Measurements from ENCODE around the gene CEP85. TPM values are rescaled to one million over a fixed set of nuclear protein-coding genes. Genes with fewer than 3 reads are reported as not detected.

Gene CEP85
- total and polyA plus RNA-seq, 9 of the 15 experiments (the other 6 are each of a cell fraction or from before 2014, with no cell fraction given), result 42.1 to 140 (median 92.6) TPM

DNA sequence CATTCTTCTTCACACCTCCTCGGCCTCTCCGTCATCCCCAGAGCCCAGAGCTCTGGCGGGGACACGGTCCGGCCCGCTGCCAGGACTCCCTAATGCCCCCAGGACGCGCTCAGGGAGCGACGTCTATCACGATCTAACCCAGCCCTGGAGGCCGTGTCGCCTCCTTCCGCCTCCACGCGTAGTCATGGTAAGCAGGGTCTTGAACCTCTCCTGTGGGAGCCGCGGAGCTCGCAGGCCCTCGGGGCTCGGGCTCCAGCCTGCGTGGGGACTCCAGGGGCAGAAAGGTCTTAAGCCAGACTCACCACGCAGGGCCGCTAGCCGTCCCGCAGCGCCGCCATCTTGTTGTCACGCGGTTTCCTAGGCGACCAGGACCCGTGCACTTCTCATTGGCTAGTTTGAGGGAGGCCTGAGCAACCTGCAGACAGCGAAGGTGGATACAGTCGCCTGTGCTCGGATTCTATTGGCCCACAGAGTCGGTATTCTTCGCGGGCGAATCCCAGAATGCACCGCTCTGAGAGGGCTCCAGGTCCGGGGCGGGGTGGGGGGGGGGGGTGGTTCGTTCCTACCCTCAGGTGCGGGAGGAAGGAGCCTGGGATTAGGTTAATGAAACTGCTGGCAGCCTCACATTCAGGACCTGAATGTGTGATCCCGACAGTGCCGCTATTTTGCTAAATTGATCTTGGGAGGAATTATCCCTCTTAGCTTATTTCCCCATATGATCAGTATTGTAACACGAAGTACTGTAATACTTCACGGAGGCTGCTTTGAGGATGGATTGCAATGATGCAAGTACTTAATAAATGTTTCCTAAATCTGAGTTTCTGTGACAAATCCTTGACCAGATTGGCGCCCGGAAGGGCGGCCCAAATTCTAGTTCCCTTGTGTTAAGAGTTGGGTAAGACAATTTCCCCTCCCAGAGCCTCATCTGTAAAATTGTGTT, 72.6 kb downstream of the CEP85 start, which contains the start of gene UBXN11 (continued):
- TF ChIP-seq, protein P1, sequence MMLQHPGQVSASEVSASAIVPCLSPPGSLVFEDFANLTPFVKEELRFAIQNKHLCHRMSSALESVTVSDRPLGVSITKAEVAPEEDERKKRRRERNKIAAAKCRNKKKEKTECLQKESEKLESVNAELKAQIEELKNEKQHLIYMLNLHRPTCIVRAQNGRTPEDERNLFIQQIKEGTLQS (IDR thresholded peaks at IDR 0.05), result peak; percentile 47; the same call in 1 of the 2 replicates
- TF ChIP-seq, protein P1 (CRISPR knock-in tag; conservative IDR thresholded peaks at IDR 0.05), result no peak
- TF ChIP-seq, protein P2, sequence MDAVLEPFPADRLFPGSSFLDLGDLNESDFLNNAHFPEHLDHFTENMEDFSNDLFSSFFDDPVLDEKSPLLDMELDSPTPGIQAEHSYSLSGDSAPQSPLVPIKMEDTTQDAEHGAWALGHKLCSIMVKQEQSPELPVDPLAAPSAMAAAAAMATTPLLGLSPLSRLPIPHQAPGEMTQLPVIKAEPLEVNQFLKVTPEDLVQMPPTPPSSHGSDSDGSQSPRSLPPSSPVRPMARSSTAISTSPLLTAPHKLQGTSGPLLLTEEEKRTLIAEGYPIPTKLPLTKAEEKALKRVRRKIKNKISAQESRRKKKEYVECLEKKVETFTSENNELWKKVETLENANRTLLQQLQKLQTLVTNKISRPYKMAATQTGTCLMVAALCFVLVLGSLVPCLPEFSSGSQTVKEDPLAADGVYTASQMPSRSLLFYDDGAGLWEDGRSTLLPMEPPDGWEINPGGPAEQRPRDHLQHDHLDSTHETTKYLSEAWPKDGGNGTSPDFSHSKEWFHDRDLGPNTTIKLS (IDR thresholded peaks at IDR 0.05; ENCODE audit: borderline replicate concordance, low read depth), result no peak
- TF ChIP-seq ARNT (IDR thresholded peaks at IDR 0.05), result no peak
- no peak for TF ChIP-seq HDAC3 (IDR thresholded peaks at IDR 0.05; ENCODE audit: borderline replicate concordance, partially characterized antibody)
- TF ChIP-seq DMBX1 (CRISPR knock-in tag; IDR thresholded peaks at IDR 0.05; ENCODE audit: borderline replicate concordance), result no peak
- TF ChIP-seq, protein P3, sequence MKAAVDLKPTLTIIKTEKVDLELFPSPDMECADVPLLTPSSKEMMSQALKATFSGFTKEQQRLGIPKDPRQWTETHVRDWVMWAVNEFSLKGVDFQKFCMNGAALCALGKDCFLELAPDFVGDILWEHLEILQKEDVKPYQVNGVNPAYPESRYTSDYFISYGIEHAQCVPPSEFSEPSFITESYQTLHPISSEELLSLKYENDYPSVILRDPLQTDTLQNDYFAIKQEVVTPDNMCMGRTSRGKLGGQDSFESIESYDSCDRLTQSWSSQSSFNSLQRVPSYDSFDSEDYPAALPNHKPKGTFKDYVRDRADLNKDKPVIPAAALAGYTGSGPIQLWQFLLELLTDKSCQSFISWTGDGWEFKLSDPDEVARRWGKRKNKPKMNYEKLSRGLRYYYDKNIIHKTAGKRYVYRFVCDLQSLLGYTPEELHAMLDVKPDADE (conservative IDR thresholded peaks at IDR 0.05; ENCODE audit: control insufficient read depth, low read depth, low read length), result peak; percentile 94
- TF ChIP-seq, protein P4, sequence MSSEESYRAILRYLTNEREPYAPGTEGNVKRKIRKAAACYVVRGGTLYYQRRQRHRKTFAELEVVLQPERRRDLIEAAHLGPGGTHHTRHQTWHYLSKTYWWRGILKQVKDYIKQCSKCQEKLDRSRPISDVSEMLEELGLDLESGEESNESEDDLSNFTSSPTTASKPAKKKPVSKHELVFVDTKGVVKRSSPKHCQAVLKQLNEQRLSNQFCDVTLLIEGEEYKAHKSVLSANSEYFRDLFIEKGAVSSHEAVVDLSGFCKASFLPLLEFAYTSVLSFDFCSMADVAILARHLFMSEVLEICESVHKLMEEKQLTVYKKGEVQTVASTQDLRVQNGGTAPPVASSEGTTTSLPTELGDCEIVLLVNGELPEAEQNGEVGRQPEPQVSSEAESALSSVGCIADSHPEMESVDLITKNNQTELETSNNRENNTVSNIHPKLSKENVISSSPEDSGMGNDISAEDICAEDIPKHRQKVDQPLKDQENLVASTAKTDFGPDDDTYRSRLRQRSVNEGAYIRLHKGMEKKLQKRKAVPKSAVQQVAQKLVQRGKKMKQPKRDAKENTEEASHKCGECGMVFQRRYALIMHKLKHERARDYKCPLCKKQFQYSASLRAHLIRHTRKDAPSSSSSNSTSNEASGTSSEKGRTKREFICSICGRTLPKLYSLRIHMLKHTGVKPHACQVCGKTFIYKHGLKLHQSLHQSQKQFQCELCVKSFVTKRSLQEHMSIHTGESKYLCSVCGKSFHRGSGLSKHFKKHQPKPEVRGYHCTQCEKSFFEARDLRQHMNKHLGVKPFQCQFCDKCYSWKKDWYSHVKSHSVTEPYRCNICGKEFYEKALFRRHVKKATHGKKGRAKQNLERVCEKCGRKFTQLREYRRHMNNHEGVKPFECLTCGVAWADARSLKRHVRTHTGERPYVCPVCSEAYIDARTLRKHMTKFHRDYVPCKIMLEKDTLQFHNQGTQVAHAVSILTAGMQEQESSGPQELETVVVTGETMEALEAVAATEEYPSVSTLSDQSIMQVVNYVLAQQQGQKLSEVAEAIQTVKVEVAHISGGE (CRISPR knock-in tag; IDR thresholded peaks at IDR 0.05), result no peak
- TF ChIP-seq, protein P5, sequence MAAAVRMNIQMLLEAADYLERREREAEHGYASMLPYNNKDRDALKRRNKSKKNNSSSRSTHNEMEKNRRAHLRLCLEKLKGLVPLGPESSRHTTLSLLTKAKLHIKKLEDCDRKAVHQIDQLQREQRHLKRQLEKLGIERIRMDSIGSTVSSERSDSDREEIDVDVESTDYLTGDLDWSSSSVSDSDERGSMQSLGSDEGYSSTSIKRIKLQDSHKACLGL (CRISPR knock-in tag; IDR thresholded peaks at IDR 0.05; ENCODE audit: borderline replicate concordance, poor library complexity, severe bottlenecking), result peak; percentile 86
- no peak for TF ChIP-seq PHF21A (IDR thresholded peaks at IDR 0.05; ENCODE audit: borderline replicate concordance, low read depth)

All from K562 (cell line).